Sigmoid colon (tissue), 4 donors: ENCODE data around the gene NADSYN1.

Experiments
- CTCF ChIP-seq, 4 experiments: fragments of 450-650 bp in 3 of 4; fragments of 200-600 bp in 1 of 4; IDR thresholded peaks; one replicate each; pipeline ENCODE4 v1.5.1; 2016 to 2019; ENCODE audit warnings: antibody characterized with exemption in 4 of 4, mild to moderate bottlenecking in 3 of 4, moderate library complexity in 2 of 4
- EP300 ChIP-seq, 4 donors: sonication (generic); formaldehyde crosslinking; IDR thresholded peaks; one replicate each; pipeline ENCODE4 v1.6.1; 2017; ENCODE audit warnings: antibody characterized with exemption in 4 of 4
- POLR2A ChIP-seq, 2 donors: fragments of 450-650 bp; IDR thresholded peaks; one replicate each; pipeline ENCODE4 v1.6.1; 2016; ENCODE audit warnings: antibody characterized with exemption in 2 of 2, mild to moderate bottlenecking in 2 of 2, moderate library complexity in 2 of 2
- POLR2AphosphoS5 ChIP-seq, 4 donors: sonication (generic); formaldehyde crosslinking; IDR thresholded peaks; one replicate each; pipeline ENCODE4 v1.6.1; 2017; ENCODE audit warnings: antibody characterized with exemption in 4 of 4

DNA sequence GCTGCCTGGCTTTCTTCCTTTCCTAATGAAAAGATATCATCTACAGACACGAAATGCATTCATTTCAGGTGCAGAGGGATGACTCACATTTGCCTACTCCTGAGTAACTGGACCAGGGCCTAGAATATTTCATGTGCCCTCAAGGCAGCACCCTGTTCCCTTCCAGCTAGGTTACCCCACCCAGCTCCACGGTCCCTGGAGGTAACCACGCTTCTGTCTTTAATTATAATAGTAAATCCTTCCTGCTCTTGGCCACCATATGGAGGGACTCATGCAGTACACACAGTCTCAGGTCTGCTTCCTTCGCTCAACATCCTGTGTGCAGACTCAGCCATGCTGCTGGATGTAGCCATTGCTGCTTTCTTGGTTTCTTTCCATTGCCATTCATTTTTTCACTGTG lies 27.1 kb upstream of the NADSYN1 start:
- TF ChIP-seq CTCF (IDR thresholded peaks at IDR 0.05) (no peak), EP300 (IDR thresholded peaks at IDR 0.05) (no peak), POLR2A (IDR thresholded peaks at IDR 0.05) (no peak), POLR2AphosphoS5 (IDR thresholded peaks at IDR 0.05) (no peak)
